Measurements from ENCODE around the gene TNFRSF6B. TPM values are rescaled to one million over a fixed set of nuclear protein-coding genes. Genes with fewer than 3 reads are reported as not detected.

The TNFRSF6B gene
- total RNA-seq, 1 experiment from 2014 or later, result not detected

GRCh38 chr20:63688228-63689045, 8.0 kb upstream of the TNFRSF6B start:
- H3F3A ChIP-seq (ENCODE audit: insufficient read depth, low read depth), result peaks cover 47% of the 10 kb centered on the region
- no peaks in the 10 kb centered on the region for H4K20me1 ChIP-seq (ENCODE audit: insufficient read depth)
- CTCF ChIA-PET, result no interaction called here
- no peak overlapping the region for H3K27ac ChIP-seq
- POLR2A ChIA-PET (ENCODE audit: unreplicated experiment), result no interaction called here
- H3K9me2 ChIP-seq (ENCODE audit: insufficient read depth), result no peaks in the 10 kb centered on the region
- H3K79me2 ChIP-seq (ENCODE audit: low read depth), result peaks cover 7% of the 10 kb centered on the region; the same call in 1 of the 2 replicates
- no TSS peak for BruUV-seq (replicated peaks)
- H3K9me3 ChIP-seq (ENCODE audit: insufficient read depth, low read depth), result no peaks in the 10 kb centered on the region
- TF ChIP-seq CTCF (conservative IDR thresholded peaks at IDR 0.05), result no peak
- TF ChIP-seq EZH2 (IDR thresholded peaks at IDR 0.05; ENCODE audit: low read depth), result no peak
- H2AFZ ChIP-seq, result no peak overlapping the region
- H3K4me2 ChIP-seq, result no peak overlapping the region
- no peaks in the 10 kb centered on the region for H3K27me3 ChIP-seq (ENCODE audit: insufficient read depth, low read depth)
- H3K4me3 ChIP-seq, result no peak overlapping the region
- H3K36me3 ChIP-seq (ENCODE audit: low read depth), result 0 out of 2 replicates have a peak, but pooled peaks cover 3% of the 10 kb centered on the region
- intact Hi-C loops (cut with micrococcal nuclease; ENCODE audit: unreplicated experiment), result loop anchor here (10.0 kb wide), 1 partner anchor 104 kb away; no protein-coding TSS in a partner anchor
- no peak for DNase-seq
- peaks cover 56% of the 10 kb centered on the region for H3K4me1 ChIP-seq (replicated peaks; ENCODE audit: insufficient read depth)

- no peaks in the 10 kb centered on the region for H3K79me2 ChIP-seq (ENCODE audit: low read depth)
- H3K9me3 ChIP-seq (ENCODE audit: insufficient read depth, low read depth), result no peaks in the 10 kb centered on the region
- H4K20me1 ChIP-seq (ENCODE audit: insufficient read depth), result no peaks in the 10 kb centered on the region
- H3F3A ChIP-seq (ENCODE audit: insufficient read depth, low read depth), result peaks cover 40% of the 10 kb centered on the region
- peaks cover 47% of the 10 kb centered on the region for H3K4me1 ChIP-seq (replicated peaks; ENCODE audit: insufficient read depth)
- DNase-seq, result peak in 1 of 2 experiments; percentile 25
- no peak overlapping the region for H2AFZ ChIP-seq
- POLR2A ChIA-PET (ENCODE audit: unreplicated experiment), result no interaction called here
- H3K4me2 ChIP-seq, result no peak overlapping the region
- intact Hi-C loops (cut with micrococcal nuclease; ENCODE audit: unreplicated experiment), result loop anchor here (10.0 kb wide), 1 partner anchor 105 kb away; no protein-coding TSS in a partner anchor
- no peaks in the 10 kb centered on the region for H3K9me2 ChIP-seq (ENCODE audit: insufficient read depth)
- TF ChIP-seq EZH2 (IDR thresholded peaks at IDR 0.05; ENCODE audit: low read depth) (no peak), CTCF (conservative IDR thresholded peaks at IDR 0.05) (no peak)
- H3K27ac ChIP-seq, result no peak overlapping the region
- BruUV-seq (replicated peaks), result no TSS peak
- H3K27me3 ChIP-seq (ENCODE audit: insufficient read depth, low read depth), result no peaks in the 10 kb centered on the region
- CTCF ChIA-PET, result no interaction called here
- H3K36me3 ChIP-seq (ENCODE audit: low read depth), result no peaks in the 10 kb centered on the region
- no peak overlapping the region for H3K4me3 ChIP-seq
These were observed 7.1 kb upstream of the TNFRSF6B start for GRCh38 chr20:63689046-63690002.

Measured in PC-9 (cell line).